ENCODE data around the gene PTPRD. TPM values are rescaled to one million over a fixed set of nuclear protein-coding genes. Genes with fewer than 3 reads are reported as not detected.

PTPRD gene
- total RNA-seq, 1 experiment from 2014 or later, result not detected

- TF ChIP-seq CTCF (conservative IDR thresholded peaks at IDR 0.05; ENCODE audit: low read depth, low read length), result no peak
- no peak for TF ChIP-seq EZH2 (IDR thresholded peaks at IDR 0.05; ENCODE audit: borderline replicate concordance, low read depth, low read length, poor library complexity, severe bottlenecking)
- peaks cover 4% of the 10 kb centered on the region for H3K27me3 ChIP-seq (replicated peaks; ENCODE audit: insufficient read depth, low read depth, low read length, poor library complexity)
- BruUV-seq (replicated peaks), result no TSS peak
- POLR2A ChIA-PET (ENCODE audit: low non-redundant PET), result no interaction called here
- no peak for DNase-seq (ENCODE audit: low spot score)
- no peaks in the 10 kb centered on the region for H3K9me3 ChIP-seq (ENCODE audit: low read depth, low read length, poor library complexity, severe bottlenecking)
- H3K27ac ChIP-seq (ENCODE audit: low read depth, low read length, poor library complexity, severe bottlenecking), result no peak overlapping the region
- H3K4me3 ChIP-seq (ENCODE audit: low read depth, low read length, poor library complexity, severe bottlenecking), result no peak overlapping the region
- H3K36me3 ChIP-seq (ENCODE audit: insufficient read depth, low read length, poor library complexity, severe bottlenecking), result no peaks in the 10 kb centered on the region
- intact Hi-C loops (cut with micrococcal nuclease; ENCODE audit: unreplicated experiment), result no loop called here
- H3K4me1 ChIP-seq (ENCODE audit: insufficient read depth, low read length, poor library complexity, severe bottlenecking), result no peaks in the 10 kb centered on the region
- CTCF ChIA-PET, result no interaction called here
These were observed 2175.5 kb downstream of the PTPRD start for GRCh38 chr9:8437259-8437658.

- TF ChIP-seq CTCF (conservative IDR thresholded peaks at IDR 0.05; ENCODE audit: low read depth, low read length) (no peak), EZH2 (IDR thresholded peaks at IDR 0.05; ENCODE audit: borderline replicate concordance, low read depth, low read length, poor library complexity, severe bottlenecking) (no peak)
These were observed 2176.0 kb downstream of the PTPRD start for GRCh38 chr9:8436786-8437185.

GRCh38 chr9:8434621-8435020, 2178.2 kb downstream of the PTPRD start:
- no peak overlapping the region for H3K4me3 ChIP-seq (ENCODE audit: low read depth, low read length, poor library complexity, severe bottlenecking)
- CTCF ChIA-PET, result no interaction called here
- H3K27ac ChIP-seq (ENCODE audit: low read depth, low read length, poor library complexity, severe bottlenecking), result no peak overlapping the region
- POLR2A ChIA-PET (ENCODE audit: low non-redundant PET), result no interaction called here
- H3K9me3 ChIP-seq (ENCODE audit: low read depth, low read length, poor library complexity, severe bottlenecking), result no peaks in the 10 kb centered on the region
- no peaks in the 10 kb centered on the region for H3K4me1 ChIP-seq (ENCODE audit: insufficient read depth, low read length, poor library complexity, severe bottlenecking)
- intact Hi-C loops (cut with micrococcal nuclease; ENCODE audit: unreplicated experiment), result no loop called here
- no peaks in the 10 kb centered on the region for H3K36me3 ChIP-seq (ENCODE audit: insufficient read depth, low read length, poor library complexity, severe bottlenecking)
- BruUV-seq (replicated peaks), result no TSS peak
- TF ChIP-seq EZH2 (IDR thresholded peaks at IDR 0.05; ENCODE audit: borderline replicate concordance, low read depth, low read length, poor library complexity, severe bottlenecking) (no peak), CTCF (conservative IDR thresholded peaks at IDR 0.05; ENCODE audit: low read depth, low read length) (no peak)
- no peak for DNase-seq (ENCODE audit: low spot score)
- H3K27me3 ChIP-seq (replicated peaks; ENCODE audit: insufficient read depth, low read depth, low read length, poor library complexity), result peaks cover 4% of the 10 kb centered on the region

More at GRCh38 chr9:8436786-8437185, 2176.0 kb downstream of the PTPRD start:
- H3K4me3 ChIP-seq (ENCODE audit: low read depth, low read length, poor library complexity, severe bottlenecking), result no peak overlapping the region
- intact Hi-C loops (cut with micrococcal nuclease; ENCODE audit: unreplicated experiment), result no loop called here
- ChIA-PET CTCF (no interaction called here), POLR2A (ENCODE audit: low non-redundant PET) (no interaction called here)
- H3K27me3 ChIP-seq (replicated peaks; ENCODE audit: insufficient read depth, low read depth, low read length, poor library complexity), result peaks cover 4% of the 10 kb centered on the region
- no peak overlapping the region for H3K27ac ChIP-seq (ENCODE audit: low read depth, low read length, poor library complexity, severe bottlenecking)
- no peaks in the 10 kb centered on the region for H3K4me1 ChIP-seq (ENCODE audit: insufficient read depth, low read length, poor library complexity, severe bottlenecking)
- DNase-seq (ENCODE audit: low spot score), result no peak
- BruUV-seq (replicated peaks), result no TSS peak
- H3K9me3 ChIP-seq (ENCODE audit: low read depth, low read length, poor library complexity, severe bottlenecking), result no peaks in the 10 kb centered on the region
- no peaks in the 10 kb centered on the region for H3K36me3 ChIP-seq (ENCODE audit: insufficient read depth, low read length, poor library complexity, severe bottlenecking)
